MM.1S (cell line): ENCODE data around the gene ANXA2.

Source experiments
- CTCF ChIP-seq: fragments of 300-600 bp; sonication (generic); IDR thresholded peaks from 2 replicates; pipeline ENCODE4 v1.5.1; 2016; ENCODE audit warnings: antibody characterized with exemption, low read length, mixed read lengths
- EZH2 ChIP-seq: fragments of 300-600 bp; sonication (generic); optimal IDR thresholded peaks from 2 replicates; pipeline ENCODE3; 2017; ENCODE audit warnings: low read depth, mild to moderate bottlenecking, antibody characterized with exemption, low read length, mixed read lengths

- no peak for TF ChIP-seq EZH2
- TF ChIP-seq CTCF: no peak
Measured at GRCh38 chr15:60318216-60318867, 79.4 kb downstream of the ANXA2 start.
